ENCODE measurements around the gene ATXN7L1. TPM values are rescaled to one million over a fixed set of nuclear protein-coding genes. Genes with fewer than 3 reads are reported as not detected.

ATXN7L1 gene
- total and polyA plus RNA-seq, 2 of the 8 experiments (the other 6 are each of a cell fraction or from before 2014, with no cell fraction given), result 14.3 to 34.0 TPM

GRCh38 chr7:105881439-105881838 lies 5.0 kb upstream of the ATXN7L1 start:
- Histone ChIP-seq H3K56ac (replicated peaks; ENCODE audit: insufficient read length, low read depth, low read length) (no peak overlapping the region), H2AFZ (ENCODE audit: low read length) (no peak overlapping the region), H3K27me3 (replicated peaks in 1 of 4; ENCODE audit: control insufficient read depth in 3 of 4, extremely low read depth in 1 of 4, insufficient read depth in 3 of 4, low read length in 3 of 4) (peaks cover 0 to 14% (median 12%) of the 10 kb centered on the region in 4 experiments; a peak in 5 of 7 replicates), H3K23me2 (ENCODE audit: low read depth, low read length) (peaks cover 7% of the 10 kb centered on the region; the same call in 1 of the 2 replicates), H2BK5ac (ENCODE audit: low read depth, low read length) (no peak overlapping the region), H3K9me3 (ENCODE audit: insufficient read depth in 2 of 2, low read depth in 1 of 2, low read length in 1 of 2) (no peaks in the 10 kb centered on the region), H4K5ac (ENCODE audit: insufficient read length, low read depth, low read length) (no peak overlapping the region), H4K91ac (replicated peaks; ENCODE audit: insufficient read length, low read length) (no peak overlapping the region), H2BK12ac (ENCODE audit: low read depth, low read length) (peak overlapping the region; percentile 72), H2BK15ac (ENCODE audit: low read length) (no peak overlapping the region), H2AK5ac (ENCODE audit: low read depth, low read length) (0 out of 2 replicates have a peak overlapping the region, but pooled peaks have one; percentile 59), H3K36me3 (ENCODE audit: control insufficient read depth in 2 of 4, insufficient read depth in 4 of 4, low read length in 3 of 4) (no peaks in the 10 kb centered on the region), H2BK20ac (ENCODE audit: low read length) (no peak overlapping the region), H3K4me2 (ENCODE audit: insufficient read depth in 1 of 2, low read depth in 2 of 2, low read length in 2 of 2) (no peak overlapping the region), H3K4me1 (replicated peaks in 1 of 4; ENCODE audit: control insufficient read depth in 3 of 4, insufficient read depth in 4 of 4, low read length in 3 of 4) (peaks cover 0 to 18% (median 12%) of the 10 kb centered on the region in 4 experiments; a peak in 5 of 7 replicates), H3K79me2 (ENCODE audit: control insufficient read depth in 1 of 2, insufficient read depth in 2 of 2, low read length in 2 of 2) (peaks cover 0 to 50% of the 10 kb centered on the region in 2 experiments; a peak in 2 of 4 replicates), H3K4me3 (ENCODE audit: extremely low read depth in 1 of 4, insufficient read depth in 2 of 4, low read depth in 3 of 4, low read length in 4 of 4) (no peak overlapping the region), H4K8ac (ENCODE audit: extremely low read depth, insufficient read depth, low read length) (no peak overlapping the region), H3K18ac (ENCODE audit: extremely low read depth, low read length) (no peak overlapping the region), H2BK120ac (replicated peaks; ENCODE audit: low read depth, low read length) (no peak overlapping the region), H3K4ac (replicated peaks; ENCODE audit: insufficient read length, low read depth, low read length) (no peak overlapping the region), H3K9ac (replicated peaks in 1 of 4; ENCODE audit: extremely low read depth in 1 of 4, low read depth in 3 of 4, low read length in 3 of 4) (no peak overlapping the region), H3K79me1 (ENCODE audit: low read depth, low read length) (peaks cover 5% of the 10 kb centered on the region; the same call in 1 of the 2 replicates), H3K23ac (ENCODE audit: insufficient read length) (no peak overlapping the region), H3K14ac (ENCODE audit: insufficient read length) (no peak overlapping the region), H3K27ac (ENCODE audit: low read depth, low read length) (no peak overlapping the region), H4K20me1 (replicated peaks in 1 of 2; ENCODE audit: control insufficient read depth in 1 of 2, insufficient read depth in 2 of 2, low read length in 2 of 2) (peaks cover 2 to 11% of the 10 kb centered on the region in 2 experiments)
- FAIRE-seq (no peak), DNase-seq (ENCODE audit: low read depth in 1 of 2, low spot score in 2 of 2) (no peak)
- ChIA-PET POLR2A (ENCODE audit: partially characterized antibody) (interaction anchor here (0.7 to 1.7 kb wide), 2 partner anchors 10 to 24 kb away, joined by 3 to 4 read pairs; no protein-coding TSS in a partner anchor), CTCF (ENCODE audit: partially characterized antibody) (interaction anchor here (0.6 to 5.8 kb wide), 13 partner anchors 11 to 224 kb away, joined by 3 to 99 read pairs (median 3); no protein-coding TSS in a partner anchor)
- 88% methylated on average over 1 of the region's 1 CpG; no CpG with 5 or more reads in 1 of the 2 experiments for WGBS, 2 experiments (ENCODE audit: extremely low coverage in 1 of 2, insufficient coverage in 1 of 2, insufficient read length in 1 of 2, insufficient replicate concordance in 2 of 2, low coverage in 1 of 2, low lambda C conversion rate in 2 of 2, missing lambda C conversion rate in 1 of 2)
- TF ChIP-seq NRF1 (IDR thresholded peaks at IDR 0.05; ENCODE audit: low read depth, low read length) (no peak), JUN (IDR thresholded peaks at IDR 0.05; ENCODE audit: low read depth, low read length) (no peak), ATF3 (IDR thresholded peaks at IDR 0.05; ENCODE audit: insufficient read depth, low read depth, low read length) (no peak), CBX8 (IDR thresholded peaks at IDR 0.05; ENCODE audit: borderline replicate concordance, low read depth, low read length) (no peak), POU5F1 (IDR thresholded peaks at IDR 0.05; ENCODE audit: low read depth, low read length) (no peak), GABPA (IDR thresholded peaks at IDR 0.05; ENCODE audit: borderline replicate concordance, insufficient read depth, low read length) (no peak), MAFK (IDR thresholded peaks at IDR 0.05; ENCODE audit: low read depth, low read length) (no peak), YY1 (IDR thresholded peaks at IDR 0.05; ENCODE audit: low read depth, low read length) (no peak), BACH1 (IDR thresholded peaks at IDR 0.05; ENCODE audit: low read length) (no peak), PHF8 (conservative IDR thresholded peaks at IDR 0.05; ENCODE audit: low read depth, low read length) (no peak), USF2 (IDR thresholded peaks at IDR 0.05; ENCODE audit: low read length) (no peak), ZNF274 (IDR thresholded peaks at IDR 0.05; ENCODE audit: borderline replicate concordance, extremely low read depth, low read length) (no peak)

All from H1 (cell line).